ENCODE results near the gene PTPN3. TPM values are rescaled to one million over a fixed set of nuclear protein-coding genes. Genes with fewer than 3 reads are reported as not detected.

PTPN3 gene
- total RNA-seq, 3 donors from 2014 or later = 13.2 to 30.3 (median 25.8) TPM

GRCh38 chr9:109483744-109484429, 14.2 kb downstream of the PTPN3 start:
- DNase-seq (no peak), ATAC-seq (no peak)
- Histone ChIP-seq H3K36me3 (ENCODE audit: low read depth) (no peaks in the 10 kb centered on the region), H3K4me1 (ENCODE audit: low read depth) (no peaks in the 10 kb centered on the region), H3K9me3 (no peaks in the 10 kb centered on the region), H3K4me3 (no peak overlapping the region)
- no peak for TF ChIP-seq CTCF (IDR thresholded peaks at IDR 0.05)
- intact Hi-C loops (cut with DNase I, micrococcal nuclease) = no loop called here

GRCh38 chr9:109482391-109482916, 15.7 kb downstream of the PTPN3 start:
- no peak for ATAC-seq
- Histone ChIP-seq H3K36me3 (ENCODE audit: low read depth) (no peaks in the 10 kb centered on the region), H3K9me3 (no peaks in the 10 kb centered on the region), H3K4me3 (no peak overlapping the region), H3K4me1 (ENCODE audit: low read depth) (peaks cover 5% of the 10 kb centered on the region)
- DNase-seq = no peak
- intact Hi-C loops (cut with DNase I, micrococcal nuclease) = no loop called here
- no peak for TF ChIP-seq CTCF (IDR thresholded peaks at IDR 0.05)

GRCh38 chr9:109481856-109482255, 16.3 kb downstream of the PTPN3 start:
- no peak for TF ChIP-seq CTCF (IDR thresholded peaks at IDR 0.05)
- Histone ChIP-seq H3K36me3 (ENCODE audit: low read depth) (no peaks in the 10 kb centered on the region), H3K9me3 (no peaks in the 10 kb centered on the region), H3K4me3 (no peak overlapping the region), H3K4me1 (ENCODE audit: low read depth) (peaks cover 5% of the 10 kb centered on the region)
- ATAC-seq = no peak
- no peak for DNase-seq
- intact Hi-C loops (cut with DNase I, micrococcal nuclease) = no loop called here

GRCh38 chr9:109479822-109480221, 18.3 kb downstream of the PTPN3 start:
- ATAC-seq (no peak), DNase-seq (no peak)
- no peak overlapping the region for H3K4me3 ChIP-seq
- intact Hi-C loops (cut with DNase I, micrococcal nuclease) = no loop called here
- H3K4me1 ChIP-seq (ENCODE audit: low read depth) = peaks cover 20% of the 10 kb centered on the region
- no peak for TF ChIP-seq CTCF (IDR thresholded peaks at IDR 0.05)
- H3K36me3 ChIP-seq (ENCODE audit: low read depth) = no peaks in the 10 kb centered on the region
- H3K9me3 ChIP-seq = no peaks in the 10 kb centered on the region

- Histone ChIP-seq H3K9me3 (no peaks in the 10 kb centered on the region), H3K4me3 (no peak overlapping the region), H3K4me1 (ENCODE audit: low read depth) (peaks cover 23% of the 10 kb centered on the region), H3K36me3 (ENCODE audit: low read depth) (no peaks in the 10 kb centered on the region)
- intact Hi-C loops (cut with DNase I, micrococcal nuclease) = no loop called here
- TF ChIP-seq CTCF (IDR thresholded peaks at IDR 0.05) = no peak
- DNase-seq (no peak), ATAC-seq (no peak)
These were observed 19.3 kb downstream of the PTPN3 start for GRCh38 chr9:109478665-109479380.
